Measurements from ENCODE around the gene HIC2. TPM values are rescaled to one million over a fixed set of nuclear protein-coding genes. Genes with fewer than 3 reads are reported as not detected.
"Not testable (repeated sequence)": the region's sequence is repeated elsewhere in the genome, so short reads cannot be mapped to it uniquely, and the experiment has no call there.

HIC2 gene
- total RNA-seq (2013): 2.7 TPM
- polyA plus RNA-seq (1 to 10 TPM in 1 of 3 donors, under 1 TPM in 2; 0.34 to 3.9 (median 0.36) TPM), polyA minus RNA-seq (5.9 and 6.4 TPM in 2 replicates), total RNA-seq (11.7 to 32.0 (median 26.2) reads per million in 11 experiments)

DNA sequence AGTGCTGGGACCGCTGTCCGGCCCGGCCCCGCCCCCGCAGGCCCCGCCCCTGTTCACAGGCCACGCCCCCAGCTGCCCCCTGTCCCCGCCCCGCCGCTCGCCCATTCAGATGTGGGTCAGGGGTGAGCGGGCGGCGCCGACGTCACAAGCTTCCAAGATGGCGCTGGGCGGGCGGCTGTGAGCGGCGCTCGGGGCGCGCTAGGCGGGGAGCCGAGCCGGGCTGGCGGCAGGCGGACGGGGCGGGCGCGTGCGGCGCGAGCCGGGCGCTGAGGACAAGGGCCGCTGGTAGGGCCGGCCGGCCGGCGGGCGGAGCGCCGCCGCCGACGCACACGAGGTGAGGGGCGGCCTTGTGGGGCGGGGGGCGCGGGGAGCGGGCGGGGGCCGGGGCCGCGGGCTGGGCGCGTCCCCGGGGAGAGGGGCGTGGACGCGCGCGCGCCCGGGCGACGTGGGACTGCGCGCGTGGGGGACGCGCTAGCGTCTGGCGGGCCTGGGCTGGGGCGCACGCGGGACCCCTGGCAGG lies at the start of gene HIC2:
Gene HIC2 (plus strand): TSS at position 145 of the 520 bp plus-strand sequence. CDS start 25,461 bp downstream, outside the sequence.
- H3K27me3 ChIP-seq (ENCODE audit: control insufficient read depth in 2 of 2, insufficient read depth in 2 of 2, low read length in 2 of 2); H3K79me2 ChIP-seq (ENCODE audit: insufficient read depth, low read length); H2AFZ ChIP-seq (ENCODE audit: insufficient read depth, low read depth, low read length, poor library complexity, severe bottlenecking); H3K27ac ChIP-seq (ENCODE audit: low read depth in 1 of 2, low read length in 2 of 2); H3K27ac Mint-ChIP-seq; H3K27me3 Mint-ChIP-seq (ENCODE audit: low read depth in 3 of 3); H3K36me3 ChIP-seq (replicated peaks in 1 of 2; ENCODE audit: control insufficient read depth in 1 of 2, insufficient read depth in 2 of 2, low read length in 2 of 2); H3K9me3 ChIP-seq (replicated peaks in 1 of 2; ENCODE audit: control insufficient read depth in 1 of 2, insufficient read depth in 1 of 2, low read length in 2 of 2); H3K9ac ChIP-seq (ENCODE audit: insufficient read depth, low read length, poor library complexity, severe bottlenecking); H4K20me1 ChIP-seq (ENCODE audit: insufficient read depth, low read length); DNase-seq; H3K4me1 Mint-ChIP-seq; intact Hi-C loops (cut with micrococcal nuclease); H3K36me3 Mint-ChIP-seq; H3K9me3 Mint-ChIP-seq; H3K4me1 ChIP-seq (ENCODE audit: control insufficient read depth in 1 of 2, insufficient read depth in 2 of 2, low read length in 2 of 2): not testable (repeated sequence)
- WGBS (ENCODE audit: insufficient coverage): no CpG with 5 or more reads among the region's 81 CpGs
- Histone ChIP-seq H3K4me3 (replicated peaks in 1 of 3; ENCODE audit: low read depth in 2 of 3, low read length in 3 of 3) (peak within 1 kb of the TSS in 2 of 3 experiments; percentile 40 to 50), H3K4me2 (replicated peaks; ENCODE audit: extremely low read depth, low read length, poor library complexity, severe bottlenecking) (peak within 1 kb of the TSS; percentile 60)
- H3K4me3 Mint-ChIP-seq: peak within 1 kb of the TSS; percentile 66 to 72

- H3K4me1 ChIP-seq (ENCODE audit: control insufficient read depth in 1 of 2, insufficient read depth in 2 of 2, low read length in 2 of 2); H3K9me3 ChIP-seq (replicated peaks in 1 of 2; ENCODE audit: control insufficient read depth in 1 of 2, insufficient read depth in 1 of 2, low read length in 2 of 2); H3K79me2 ChIP-seq (ENCODE audit: insufficient read depth, low read length); H3K4me2 ChIP-seq (replicated peaks; ENCODE audit: extremely low read depth, low read length, poor library complexity, severe bottlenecking); intact Hi-C loops (cut with micrococcal nuclease); H2AFZ ChIP-seq (ENCODE audit: insufficient read depth, low read depth, low read length, poor library complexity, severe bottlenecking); H3K27ac ChIP-seq (ENCODE audit: low read depth in 1 of 2, low read length in 2 of 2); H3K27ac Mint-ChIP-seq; H3K27me3 Mint-ChIP-seq (ENCODE audit: low read depth in 3 of 3); H3K9ac ChIP-seq (ENCODE audit: insufficient read depth, low read length, poor library complexity, severe bottlenecking); H3K4me1 Mint-ChIP-seq; H3K36me3 ChIP-seq (replicated peaks in 1 of 2; ENCODE audit: control insufficient read depth in 1 of 2, insufficient read depth in 2 of 2, low read length in 2 of 2); H3K4me3 ChIP-seq (replicated peaks in 1 of 3; ENCODE audit: low read depth in 2 of 3, low read length in 3 of 3); H3K36me3 Mint-ChIP-seq; H4K20me1 ChIP-seq (ENCODE audit: insufficient read depth, low read length); DNase-seq; H3K9me3 Mint-ChIP-seq; H3K27me3 ChIP-seq (ENCODE audit: control insufficient read depth in 2 of 2, insufficient read depth in 2 of 2, low read length in 2 of 2); H3K4me3 Mint-ChIP-seq: not testable (repeated sequence)
- no CpG with 5 or more reads among the region's 12 CpGs for WGBS (ENCODE audit: insufficient coverage)
These were observed 48.4 kb upstream of the HIC2 start for GRCh38 chr22:21368603-21369310.

- H3K4me3 ChIP-seq (replicated peaks in 1 of 3; ENCODE audit: low read depth in 2 of 3, low read length in 3 of 3); H3K27me3 Mint-ChIP-seq (ENCODE audit: low read depth in 3 of 3); H3K79me2 ChIP-seq (ENCODE audit: insufficient read depth, low read length); H3K4me1 ChIP-seq (ENCODE audit: control insufficient read depth in 1 of 2, insufficient read depth in 2 of 2, low read length in 2 of 2); H3K9ac ChIP-seq (ENCODE audit: insufficient read depth, low read length, poor library complexity, severe bottlenecking); H3K36me3 Mint-ChIP-seq; H3K4me1 Mint-ChIP-seq; H3K9me3 ChIP-seq (replicated peaks in 1 of 2; ENCODE audit: control insufficient read depth in 1 of 2, insufficient read depth in 1 of 2, low read length in 2 of 2); H3K4me2 ChIP-seq (replicated peaks; ENCODE audit: extremely low read depth, low read length, poor library complexity, severe bottlenecking); H3K27me3 ChIP-seq (ENCODE audit: control insufficient read depth in 2 of 2, insufficient read depth in 2 of 2, low read length in 2 of 2); H3K27ac Mint-ChIP-seq; DNase-seq; H3K9me3 Mint-ChIP-seq; intact Hi-C loops (cut with micrococcal nuclease); H4K20me1 ChIP-seq (ENCODE audit: insufficient read depth, low read length); H3K36me3 ChIP-seq (replicated peaks in 1 of 2; ENCODE audit: control insufficient read depth in 1 of 2, insufficient read depth in 2 of 2, low read length in 2 of 2); H2AFZ ChIP-seq (ENCODE audit: insufficient read depth, low read depth, low read length, poor library complexity, severe bottlenecking); H3K4me3 Mint-ChIP-seq; H3K27ac ChIP-seq (ENCODE audit: low read depth in 1 of 2, low read length in 2 of 2): not testable (repeated sequence)
- no CpG with 5 or more reads among the region's 4 CpGs for WGBS (ENCODE audit: insufficient coverage)
These were observed 41.3 kb upstream of the HIC2 start for GRCh38 chr22:21375880-21376279.

GRCh38 chr22:21383701-21384467 lies 33.3 kb upstream of the HIC2 start, which contains the start of gene RIMBP3B:
Gene RIMBP3B (plus strand): TSS chr22:21383751. CDS start chr22:21383859, 108 bp downstream.
- H3K4me3 ChIP-seq (replicated peaks in 1 of 3; ENCODE audit: low read depth in 2 of 3, low read length in 3 of 3); H3K27me3 Mint-ChIP-seq (ENCODE audit: low read depth in 3 of 3); H3K4me3 Mint-ChIP-seq; DNase-seq; H3K9me3 ChIP-seq (replicated peaks in 1 of 2; ENCODE audit: control insufficient read depth in 1 of 2, insufficient read depth in 1 of 2, low read length in 2 of 2); H3K4me1 ChIP-seq (ENCODE audit: control insufficient read depth in 1 of 2, insufficient read depth in 2 of 2, low read length in 2 of 2); H3K4me2 ChIP-seq (replicated peaks; ENCODE audit: extremely low read depth, low read length, poor library complexity, severe bottlenecking); intact Hi-C loops (cut with micrococcal nuclease); H3K4me1 Mint-ChIP-seq; H2AFZ ChIP-seq (ENCODE audit: insufficient read depth, low read depth, low read length, poor library complexity, severe bottlenecking); H3K27me3 ChIP-seq (ENCODE audit: control insufficient read depth in 2 of 2, insufficient read depth in 2 of 2, low read length in 2 of 2); H3K9ac ChIP-seq (ENCODE audit: insufficient read depth, low read length, poor library complexity, severe bottlenecking); H4K20me1 ChIP-seq (ENCODE audit: insufficient read depth, low read length); H3K36me3 ChIP-seq (replicated peaks in 1 of 2; ENCODE audit: control insufficient read depth in 1 of 2, insufficient read depth in 2 of 2, low read length in 2 of 2); H3K36me3 Mint-ChIP-seq; H3K27ac Mint-ChIP-seq; H3K27ac ChIP-seq (ENCODE audit: low read depth in 1 of 2, low read length in 2 of 2); H3K9me3 Mint-ChIP-seq; H3K79me2 ChIP-seq (ENCODE audit: insufficient read depth, low read length): not testable (repeated sequence)
- WGBS (ENCODE audit: insufficient coverage): no CpG with 5 or more reads among the region's 91 CpGs
